SK-N-SH (cell line): ENCODE data around the gene SLC12A7. TPM values are rescaled to one million over a fixed set of nuclear protein-coding genes. Genes with fewer than 3 reads are reported as not detected.

Experiments used
- CTCF ChIA-PET: fragments of 300-600, 350-600 bp; formaldehyde crosslinking; extraction: SDS; loops from one replicate; lab custom pipeline; 2021; lab: Yijun Ruan, JAX
- POLR2A ChIA-PET: fragments of 350-600 bp; sonication (Branson Sonifier 250); formaldehyde crosslinking; extraction: SDS; loops from one replicate; lab custom pipeline; 2020; ENCODE audit warnings: antibody characterized with exemption, inconsistent platforms; lab: Yijun Ruan, JAX
- DNase-seq: peaks from one replicate; pipeline ENCODE4 v3.0.0; 2012
- H2AFZ ChIP-seq: fragments of 200-600 bp; sonication (generic); 2 replicates; pipeline ENCODE4 v1.8.1; 2016; ENCODE audit warnings: antibody characterized with exemption, mild to moderate bottlenecking, low read depth
- H3F3A ChIP-seq: fragments of 200-600 bp; sonication (generic); replicated peaks from 2 replicates; pipeline ENCODE3; 2016; ENCODE audit warnings: antibody characterized with exemption, mild to moderate bottlenecking; ENCODE audit not compliant: insufficient read depth
- H3K27ac ChIP-seq, 2 experiments: fragments of 200-500 bp in 1 of 2; fragments of 200-600 bp in 1 of 2; sonication (Bioruptor generic) in 1 of 2; sonication (generic), shearing (Covaris generic) in 1 of 2; 2 replicates each; pipeline versions ENCODE4 v1.5.1 to v1.6.1; 2014 to 2016; ENCODE audit warnings: low read depth in 2 of 2, inconsistent platforms in 1 of 2, low read length in 1 of 2, mild to moderate bottlenecking in 1 of 2, mixed read lengths in 1 of 2
- H3K27me3 ChIP-seq: fragments of 200-600 bp; sonication (generic), shearing (Covaris generic); 2 replicates; pipeline ENCODE4 v1.6.1; 2016; ENCODE audit warnings: mixed run types; ENCODE audit not compliant: insufficient read depth
- H3K36me3 ChIP-seq, 2 experiments: fragments of 200-500 bp in 1 of 2; fragments of 200-600 bp in 1 of 2; sonication (Bioruptor generic) in 1 of 2; sonication (generic) in 1 of 2; replicated peaks in 1 of 2; 2 replicates each; pipeline versions ENCODE3 to v1.5.1; 2014 to 2016; ENCODE audit warnings: low read length in 1 of 2, mild to moderate bottlenecking in 1 of 2; ENCODE audit not compliant: insufficient read depth in 2 of 2, control insufficient read depth in 1 of 2
- H3K4me1 ChIP-seq, 2 experiments: fragments of 200-500 bp in 1 of 2; fragments of 200-600 bp in 1 of 2; sonication (Bioruptor generic) in 1 of 2; sonication (generic), shearing (Covaris generic) in 1 of 2; 2 replicates each; pipeline versions ENCODE4 v1.5.1 to v1.6.1; 2014 to 2016; ENCODE audit warnings: low read depth in 1 of 2, low read length in 1 of 2, mixed run types in 1 of 2; ENCODE audit not compliant: insufficient read depth in 2 of 2, control insufficient read depth in 1 of 2
- H3K4me2 ChIP-seq: fragments of 200-600 bp; sonication (generic), shearing (Covaris generic); 2 replicates; pipeline ENCODE4 v1.6.1; 2017; ENCODE audit warnings: mixed run types
- H3K4me3 ChIP-seq, 2 experiments: fragments of 200-500 bp in 1 of 2; fragments of 200-600 bp in 1 of 2; sonication (Bioruptor generic) in 1 of 2; sonication (generic), shearing (Covaris generic) in 1 of 2; 2 replicates each; pipeline versions ENCODE4 v1.5.1 to v1.8.1; 2014 to 2016; ENCODE audit warnings: low read depth in 2 of 2, inconsistent platforms in 1 of 2, low read length in 1 of 2, mild to moderate bottlenecking in 1 of 2, mixed read lengths in 1 of 2, moderate library complexity in 1 of 2
- H3K79me2 ChIP-seq: fragments of 200-600 bp; sonication (generic); 2 replicates; pipeline ENCODE4 v1.8.1; 2017; ENCODE audit warnings: mild to moderate bottlenecking; ENCODE audit not compliant: insufficient read depth
- H3K9ac ChIP-seq: fragments of 200-600 bp; sonication (generic); 2 replicates; pipeline ENCODE4 v1.6.1; 2017; ENCODE audit warnings: mixed run types
- H3K9me2 ChIP-seq: fragments of 200-600 bp; sonication (generic); 2 replicates; pipeline ENCODE4 v1.6.1; 2017; ENCODE audit warnings: mixed run types
- H3K9me3 ChIP-seq: fragments of 200-600 bp; sonication (generic); 2 replicates; pipeline ENCODE4 v1.6.1; 2017; ENCODE audit warnings: mixed run types, mild to moderate bottlenecking, moderate library complexity
- H4K20me1 ChIP-seq: fragments of 200-600 bp; sonication (generic); 2 replicates; pipeline ENCODE4 v1.6.1; 2017; ENCODE audit warnings: mild to moderate bottlenecking, mixed run types; ENCODE audit not compliant: insufficient read depth
- EP300 ChIP-seq, 2 experiments: IDR thresholded peaks; 2 replicates each; pipeline versions ENCODE4 v1.4.0 to v1.6.1; 2012; ENCODE audit warnings: borderline replicate concordance in 1 of 2, low read depth in 1 of 2, low read length in 1 of 2
- EZH2phosphoT487 ChIP-seq: fragments of 200-600 bp; sonication (generic); IDR thresholded peaks from 2 replicates; pipeline ENCODE4 v1.6.1; 2017; ENCODE audit warnings: low read depth, mixed run types, mild to moderate bottlenecking, antibody characterized with exemption, moderate library complexity, borderline replicate concordance
- IRF3 ChIP-seq: fragments of 150-350 bp; IDR thresholded peaks from 2 replicates; pipeline ENCODE4 v1.6.1; 2016; ENCODE audit warnings: mild to moderate bottlenecking, low read depth, low read length
- NFIC ChIP-seq: IDR thresholded peaks from 2 replicates; pipeline ENCODE4 v1.4.0; 2012; ENCODE audit warnings: borderline replicate concordance
- NRF1 ChIP-seq: IDR thresholded peaks from 2 replicates; pipeline ENCODE4 v1.6.1; 2012; ENCODE audit warnings: low read depth, mild to moderate bottlenecking, low read length
- RAD21 ChIP-seq: IDR thresholded peaks from 2 replicates; pipeline ENCODE4 v1.6.1; 2012; ENCODE audit warnings: mild to moderate bottlenecking, low read length
- RCOR1 ChIP-seq: fragments of 150-350 bp; IDR thresholded peaks from 2 replicates; pipeline ENCODE4 v1.6.1; 2017; ENCODE audit warnings: antibody characterized with exemption, low read length
- RFX5 ChIP-seq: IDR thresholded peaks from 2 replicates; pipeline ENCODE4 v1.6.1; 2012; ENCODE audit warnings: mild to moderate bottlenecking, improper control_type of control experiment, low read length
- RXRA ChIP-seq: IDR thresholded peaks from 2 replicates; pipeline ENCODE4 v1.4.0; 2012; ENCODE audit warnings: low read depth, mild to moderate bottlenecking, borderline replicate concordance
- SMC3 ChIP-seq: IDR thresholded peaks from 2 replicates; pipeline ENCODE4 v1.6.1; 2012; ENCODE audit warnings: low read depth, low read length, improper control_type of control experiment
- TEAD4 ChIP-seq: IDR thresholded peaks from 2 replicates; pipeline ENCODE4 v1.4.0; 2012; ENCODE audit warnings: mild to moderate bottlenecking, borderline replicate concordance; ENCODE audit not compliant: insufficient read depth
- USF2 ChIP-seq: fragments of 150-350 bp; IDR thresholded peaks from 2 replicates; pipeline ENCODE4 v1.6.1; 2017; ENCODE audit warnings: antibody characterized with exemption, low read length, low read depth, borderline replicate concordance
- ZBTB33 ChIP-seq: IDR thresholded peaks from 2 replicates; pipeline ENCODE4 v1.4.0; 2012; ENCODE audit warnings: low read depth, borderline replicate concordance
- WGBS: methylation state at CpG from one replicate; pipeline ENCODE4 v1.1.6; 2017; ENCODE audit warnings: low lambda C conversion rate; 5-methylcytosine and 5-hydroxymethylcytosine counted together
- polyA plus RNA-seq, 3 experiments: library from polyadenylated mRNA; depleted of rRNA; stranded (reverse); fragments of >200 nt; gene quantifications; 2 replicates each; pipeline ENCODE4 v1.2.3, GENCODE V29; 2012

SLC12A7 gene
- polyA plus RNA-seq, 1 of the 3 experiments (the other 2 are of a cell fraction), result 2.6 TPM

GRCh38 chr5:1108865-1109174 lies 3.0 kb downstream of the SLC12A7 start (continued):
- TF ChIP-seq RFX5 (no peak), IRF3 (no peak), SMC3 (no peak), EP300 (IDR thresholded peaks at IDR 0.05; ENCODE audit: borderline replicate concordance in 1 of 2, low read depth in 1 of 2, low read length in 1 of 2) (no peak), RAD21 (no peak)

- no peak for DNase-seq
- H2AFZ ChIP-seq, result no peak overlapping the region
- H4K20me1 ChIP-seq, result no peaks in the 10 kb centered on the region
- H3K36me3 ChIP-seq, result no peaks in the 10 kb centered on the region
- peaks cover 0 to 2% of the 10 kb centered on the region in 2 experiments; a peak in 1 of 4 replicates for H3K4me1 ChIP-seq
- no peaks in the 10 kb centered on the region for H3K27me3 ChIP-seq
- H3K79me2 ChIP-seq, result no peaks in the 10 kb centered on the region
- H3K9me3 ChIP-seq, result no peaks in the 10 kb centered on the region
- H3K4me3 ChIP-seq, result no peak overlapping the region
- H3K9ac ChIP-seq, result no peak overlapping the region
- TF ChIP-seq USF2, result no peak
- TF ChIP-seq, all 33 proteins: peak for 0
- POLR2A ChIA-PET, result no interaction called here
- CTCF ChIA-PET, result interaction anchor here (1.3 to 1.4 kb wide), 2 partner anchors 32 to 59 kb away, joined by 5 to 7 read pairs; no protein-coding TSS in a partner anchor
- H3F3A ChIP-seq, result no peaks in the 10 kb centered on the region
- H3K4me2 ChIP-seq, result no peak overlapping the region
- WGBS, result 92% methylated on average over 20 of the region's 39 CpGs
- H3K27ac ChIP-seq, result no peak overlapping the region
- H3K9me2 ChIP-seq, result no peaks in the 10 kb centered on the region
These were observed 3.6 kb downstream of the SLC12A7 start for GRCh38 chr5:1108023-1108864.

GRCh38 chr5:1107167-1108022 lies 4.5 kb downstream of the SLC12A7 start:
- 80% methylated on average over 13 of the region's 26 CpGs for WGBS
- POLR2A ChIA-PET, result no interaction called here
- Histone ChIP-seq H3K9me2 (no peaks in the 10 kb centered on the region), H3K4me2 (no peak overlapping the region), H3K9me3 (no peaks in the 10 kb centered on the region), H3K79me2 (no peaks in the 10 kb centered on the region), H3K9ac (no peak overlapping the region), H3F3A (no peaks in the 10 kb centered on the region), H3K4me1 (peaks cover 0 to 2% of the 10 kb centered on the region in 2 experiments; a peak in 1 of 4 replicates), H3K27ac (no peak overlapping the region), H3K36me3 (no peaks in the 10 kb centered on the region), H3K4me3 (no peak overlapping the region), H4K20me1 (no peaks in the 10 kb centered on the region), H2AFZ (no peak overlapping the region), H3K27me3 (no peaks in the 10 kb centered on the region)
- DNase-seq, result no peak
- TF ChIP-seq RCOR1 (no peak), EP300 (IDR thresholded peaks at IDR 0.05; ENCODE audit: borderline replicate concordance in 1 of 2, low read depth in 1 of 2, low read length in 1 of 2) (no peak), TEAD4 (no peak), NFIC (no peak), EZH2phosphoT487 (no peak), RXRA (no peak), NRF1 (no peak), USF2 (no peak), ZBTB33 (no peak)
- CTCF ChIA-PET, result interaction anchor here (1.3 kb wide), 1 partner anchor 33 kb away, joined by 7 read pairs; no protein-coding TSS in a partner anchor
